Smooth muscle cell of the brain vasculature (primary cell): ENCODE measurements around the gene TEX22.

Source experiments
- DNase-seq: peaks from one replicate; pipeline ENCODE4 v3.0.0-alpha.2; 2012; ENCODE audit warnings: low read depth, low spot score

TEX22 gene

DNA sequence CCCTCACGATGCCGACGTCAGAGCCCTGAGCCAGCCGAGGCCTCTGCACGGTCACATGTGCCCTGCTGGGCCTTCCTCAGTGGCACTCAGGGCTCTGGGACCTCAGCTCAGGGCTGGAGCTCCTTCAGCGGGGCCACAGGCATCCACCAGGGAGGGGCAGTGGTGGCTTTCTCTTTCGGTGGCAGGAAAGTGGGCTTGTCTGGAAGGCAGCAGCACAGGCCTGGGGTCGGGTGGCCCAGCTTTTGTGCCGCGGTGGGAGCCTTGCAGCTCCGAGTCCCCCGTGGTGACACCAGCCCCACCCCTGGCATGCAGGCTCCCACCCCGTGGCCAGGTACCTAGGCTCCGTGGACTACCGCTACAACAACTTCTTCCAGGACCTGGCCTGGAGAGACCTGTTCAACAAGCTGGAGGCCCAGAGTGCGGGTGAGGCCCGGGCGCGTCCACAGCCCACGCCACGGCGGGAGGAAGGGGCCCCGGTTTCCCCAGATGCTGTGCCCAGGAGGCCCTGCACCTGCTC lies 14.2 kb upstream of the TEX22 start:
- DNase-seq = no peak

- no peak for DNase-seq
Measured at GRCh38 chr14:105384605-105385321, 13.6 kb upstream of the TEX22 start.

DNA sequence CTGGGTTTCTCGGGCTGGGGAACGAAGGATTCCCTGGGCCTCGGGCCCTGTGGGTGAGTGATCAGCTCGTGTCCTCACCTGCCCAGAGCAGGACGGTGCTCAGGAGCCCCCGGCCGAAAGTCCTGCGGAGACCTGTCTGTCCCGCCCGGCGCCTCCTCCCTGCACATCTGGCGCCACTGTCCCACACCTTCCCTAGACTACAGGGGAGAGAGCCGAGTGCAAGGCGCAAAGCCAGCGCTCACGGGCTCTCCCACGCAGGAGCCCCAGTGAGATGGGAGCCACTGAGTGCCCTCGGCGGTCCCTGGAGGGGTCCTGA lies 13.1 kb upstream of the TEX22 start:
- no peak for DNase-seq

DNA sequence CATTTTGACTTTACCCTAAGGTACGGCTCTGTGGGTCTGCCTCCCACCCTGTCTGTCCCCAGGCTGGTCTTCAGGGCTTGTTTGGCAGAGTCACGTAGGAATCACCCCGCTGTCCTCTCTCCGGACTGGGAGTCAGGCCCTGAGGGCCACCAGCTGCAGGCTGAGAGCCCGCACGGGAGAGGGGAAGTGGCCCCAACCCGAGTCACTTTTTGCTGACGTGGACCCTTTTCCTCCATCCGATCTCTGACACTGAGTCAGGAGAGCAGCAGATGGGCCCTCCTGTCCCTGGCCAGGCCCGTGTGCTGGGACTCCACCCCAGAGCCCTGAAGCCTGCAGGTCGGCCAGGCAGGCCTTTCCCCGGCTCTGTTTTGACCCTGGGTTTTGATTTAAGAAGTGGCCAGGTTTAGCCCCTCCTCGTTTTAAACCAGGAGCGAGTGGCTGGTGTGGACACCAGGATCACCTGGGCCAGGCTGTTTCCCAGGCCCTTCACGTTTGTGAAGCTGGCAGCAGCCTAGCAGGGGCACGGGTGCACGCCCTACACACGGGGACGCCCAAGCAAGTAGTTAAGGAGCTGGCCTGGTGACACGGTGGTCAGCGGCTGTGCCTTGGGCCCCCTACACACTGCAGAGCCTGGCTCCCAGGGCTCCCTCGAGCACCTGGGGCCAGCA lies 12.5 kb upstream of the TEX22 start:
- DNase-seq = no peak

DNA sequence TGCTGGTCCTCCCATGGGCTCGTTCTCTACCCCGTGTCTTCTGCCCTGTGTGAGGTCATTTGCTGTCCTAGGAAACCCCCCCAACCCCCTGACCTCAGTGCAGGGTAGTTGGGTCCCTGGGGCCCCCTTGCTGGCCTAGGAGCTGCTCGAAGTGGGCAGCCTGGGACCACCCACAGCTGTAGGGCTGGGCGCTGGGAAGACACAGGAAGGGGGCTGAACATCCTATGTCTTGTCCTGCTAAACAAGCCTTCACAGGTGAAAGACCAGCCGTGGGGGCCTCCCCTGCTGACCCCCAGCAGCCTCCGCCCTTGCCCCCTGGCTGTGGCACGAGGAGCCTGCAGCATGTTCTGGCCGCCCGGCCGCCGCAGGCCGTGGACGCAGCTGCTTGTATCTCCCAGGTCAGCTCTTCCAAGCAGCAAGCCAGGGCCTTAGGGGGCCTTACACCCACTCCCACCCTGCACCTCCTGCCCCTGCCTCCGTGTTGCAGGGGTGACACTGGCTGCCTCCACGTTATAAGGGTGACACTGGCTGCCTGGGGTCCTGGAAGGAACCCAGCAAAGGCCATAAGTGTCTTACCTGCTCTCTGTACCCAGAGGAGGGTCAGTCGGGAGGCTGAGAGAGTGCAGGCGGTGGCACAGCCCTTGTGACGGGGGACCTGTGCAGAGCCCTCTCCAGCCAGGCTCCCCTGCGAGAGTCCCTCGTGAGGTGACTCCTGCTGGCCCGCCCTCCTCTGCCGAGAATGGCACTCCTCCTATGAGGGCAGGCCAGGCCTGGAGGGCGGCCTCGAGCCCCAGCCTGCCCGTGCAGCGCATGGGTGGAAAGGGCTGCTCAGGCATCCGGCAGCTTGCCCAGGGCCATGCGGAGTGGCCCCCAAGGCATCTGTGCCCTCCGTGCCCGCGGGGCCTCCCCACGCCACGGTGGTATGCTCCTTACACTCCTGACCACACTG lies 11.5 kb upstream of the TEX22 start:
- no peak for DNase-seq

DNA sequence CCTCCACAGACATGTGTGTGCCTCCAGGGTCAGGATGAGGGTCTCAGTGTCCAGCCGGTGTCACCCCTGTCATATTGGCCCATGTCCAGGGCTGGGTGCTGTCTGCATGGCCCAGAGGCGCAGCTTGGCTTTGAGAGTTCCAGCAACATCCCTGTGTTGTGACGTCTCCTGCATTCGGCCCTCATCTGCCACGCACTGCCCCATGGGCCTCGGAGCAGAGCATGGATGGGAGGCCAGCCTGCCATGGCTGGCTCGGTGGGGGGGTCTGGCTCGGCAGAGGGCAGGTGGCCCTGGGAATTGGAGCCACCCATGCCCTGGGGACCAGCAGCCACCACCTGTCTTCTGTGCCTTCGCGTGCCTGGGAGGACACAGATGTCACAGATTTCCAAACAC lies 10.8 kb upstream of the TEX22 start:
- DNase-seq = no peak

DNA sequence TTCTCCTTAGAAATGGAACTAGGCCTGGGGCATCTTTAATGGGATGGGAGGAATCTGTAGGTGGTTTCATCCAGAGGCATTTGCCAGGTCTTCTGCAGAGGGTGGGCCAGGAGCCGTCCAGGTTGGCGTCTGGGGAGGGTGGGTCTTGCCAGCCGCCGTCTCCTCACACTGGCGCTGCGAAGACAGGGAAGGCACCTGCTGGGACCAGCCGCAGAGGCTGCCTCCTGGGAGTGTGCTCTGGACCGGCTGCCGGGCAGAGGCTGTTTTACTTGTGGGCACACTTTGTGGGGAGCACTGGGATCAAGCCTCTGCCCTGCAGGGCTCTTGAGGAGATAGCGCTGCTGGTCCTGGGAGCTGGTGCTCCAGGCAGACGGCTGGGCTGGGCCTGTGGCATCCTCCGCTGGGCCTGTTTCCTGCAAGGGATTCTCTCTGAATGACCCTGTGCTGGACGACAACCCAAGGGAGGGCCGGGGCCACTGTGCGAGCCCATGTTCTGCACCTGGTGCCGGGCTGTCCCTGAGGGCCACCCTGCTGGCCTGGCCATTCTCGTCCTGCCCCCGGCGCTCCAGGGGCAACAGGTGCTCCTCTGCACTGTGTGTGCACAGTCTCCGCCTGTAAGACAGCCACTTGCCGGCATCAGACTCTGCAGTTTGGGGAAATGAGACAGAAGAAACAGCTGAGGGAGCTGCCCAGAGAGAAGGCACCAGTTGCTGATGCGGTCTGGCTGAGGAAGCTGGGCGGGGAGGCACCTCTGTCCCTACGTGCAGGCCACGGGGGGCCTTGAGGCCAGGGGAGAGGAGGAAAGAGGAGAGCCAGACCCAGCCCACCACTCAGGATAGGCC lies 10.0 kb upstream of the TEX22 start:
- DNase-seq = no peak

DNA sequence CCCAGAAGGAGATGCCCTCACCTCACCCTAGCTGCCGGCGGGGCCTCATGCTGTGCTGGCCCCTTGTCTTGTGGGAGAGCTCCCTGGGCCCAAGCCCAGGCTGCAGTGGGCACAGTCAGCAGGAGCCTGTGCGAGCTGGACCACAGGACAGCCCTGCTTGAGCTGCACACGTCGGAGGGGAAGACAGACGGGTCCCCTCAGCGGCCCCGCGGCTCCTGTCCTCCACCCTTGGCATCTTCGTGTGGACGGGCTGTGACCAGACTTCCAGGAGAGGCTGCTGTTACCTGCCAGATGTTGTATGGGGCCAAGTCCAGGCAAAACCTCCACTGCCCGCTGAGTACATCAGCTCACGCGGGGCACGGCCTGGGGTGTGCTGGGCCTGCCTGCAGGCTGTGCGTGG lies 9.4 kb upstream of the TEX22 start:
- DNase-seq = no peak

- no peak for DNase-seq
Measured at GRCh38 chr14:105389534-105389933, 8.8 kb upstream of the TEX22 start.

- no peak for DNase-seq
Measured at GRCh38 chr14:105389976-105390848, 8.1 kb upstream of the TEX22 start.

GRCh38 chr14:105390849-105391500 lies 7.4 kb upstream of the TEX22 start:
- DNase-seq = no peak

- no peak for DNase-seq
Measured at GRCh38 chr14:105391541-105391940, 6.8 kb upstream of the TEX22 start.

- no peak for DNase-seq
Measured at GRCh38 chr14:105392131-105393090, 5.9 kb upstream of the TEX22 start.

DNA sequence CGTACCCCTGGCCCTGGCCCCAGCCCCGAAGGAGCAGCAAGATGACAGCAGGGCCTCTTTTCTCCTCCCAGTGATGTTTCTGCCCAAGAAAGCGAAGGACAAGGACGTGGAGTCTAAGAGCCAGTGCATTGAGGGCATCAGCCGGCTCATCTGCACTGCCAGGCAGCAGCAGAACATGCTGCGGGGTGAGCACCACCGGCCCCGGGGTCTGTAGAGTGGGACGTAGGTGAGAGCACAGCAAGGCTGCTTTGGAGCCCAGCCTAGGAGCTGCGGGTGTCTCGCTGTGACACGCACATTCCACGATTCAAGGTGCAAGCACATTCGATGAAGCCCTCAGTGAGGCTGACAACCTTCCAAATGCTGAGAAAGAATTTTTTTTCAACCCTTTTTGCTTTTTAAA lies 5.2 kb upstream of the TEX22 start:
- DNase-seq = no peak

- no peak for DNase-seq
Measured at GRCh38 chr14:105394714-105395537, 3.4 kb upstream of the TEX22 start.

DNA sequence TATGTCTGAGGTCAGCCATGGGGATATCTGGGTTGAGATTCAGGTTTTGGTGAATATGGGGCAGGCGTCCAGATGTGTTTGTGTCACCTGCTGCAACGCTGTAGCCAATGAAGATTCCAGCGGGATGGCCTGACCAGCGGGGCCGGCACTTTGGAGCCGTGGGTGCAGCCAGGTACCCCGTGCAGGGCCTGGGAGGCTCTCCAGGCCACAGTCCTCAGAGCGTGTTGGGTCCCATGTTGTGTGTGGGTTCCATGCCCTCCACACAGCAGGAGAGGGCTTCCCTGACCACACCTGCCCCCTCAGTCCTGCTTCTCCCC lies 2.8 kb upstream of the TEX22 start:
- DNase-seq = no peak

DNA sequence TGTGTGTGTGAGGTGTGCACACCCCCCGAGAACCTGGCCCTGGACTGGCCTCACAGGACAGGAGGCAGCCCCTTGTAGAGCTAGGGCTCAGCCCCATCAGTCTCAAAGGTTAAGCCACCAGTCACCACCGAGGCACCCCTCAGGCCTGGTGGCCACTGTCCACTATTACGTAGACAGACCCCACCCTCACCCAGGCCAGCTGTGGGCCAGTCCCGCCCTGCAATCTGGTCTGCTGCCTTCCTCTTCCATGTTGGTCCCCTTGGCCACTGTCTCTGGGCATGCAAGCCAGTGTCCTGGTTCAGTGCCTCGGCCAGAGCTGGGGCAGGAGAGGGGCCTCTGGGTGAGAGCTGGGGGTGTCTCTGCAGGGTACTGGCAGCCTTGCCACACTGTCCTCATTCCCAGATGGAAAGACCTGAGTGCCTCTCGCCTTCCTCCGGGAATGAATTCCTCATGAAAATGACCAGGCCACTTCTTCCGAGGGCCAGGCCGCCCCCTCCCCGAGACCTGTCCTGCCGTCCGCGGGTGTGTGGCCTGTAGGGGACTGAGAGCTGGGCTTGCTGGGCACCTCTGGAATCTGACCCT lies 897 bp upstream of the TEX22 start:
- no peak for DNase-seq
